GM12892 (cell line): Measurements from ENCODE around the gene CLASP2.

Experiments used
- DNase-seq: peaks from one replicate; pipeline ENCODE4 v3.0.0; 2011; ENCODE audit not compliant: insufficient read length
- FAIRE-seq: peaks from 2 replicates; lab custom pipeline; 2011; peaks lifted over from hg19 to GRCh38; lab: Jason Lieb, UNC
- POLR2A ChIP-seq: IDR thresholded peaks from 2 replicates; pipeline ENCODE4 v1.6.1; 2011; ENCODE audit warnings: low read depth, low read length, control low read depth
- POLR2AphosphoS5 ChIP-seq: IDR thresholded peaks from 2 replicates; pipeline ENCODE4 v1.6.1; 2011; ENCODE audit warnings: low read depth, low read length, control low read depth
- TAF1 ChIP-seq: IDR thresholded peaks from 2 replicates; pipeline ENCODE4 v1.6.1; 2011; ENCODE audit warnings: low read depth, mild to moderate bottlenecking, control low read depth, low read length, borderline replicate concordance

Gene CLASP2

GRCh38 chr3:33577588-33577987, 140.5 kb downstream of the CLASP2 start:
- DNase-seq: no peak
- TF ChIP-seq POLR2AphosphoS5: no peak
- TF ChIP-seq POLR2A: no peak
- no peak for TF ChIP-seq TAF1
- no peak for FAIRE-seq

DNA sequence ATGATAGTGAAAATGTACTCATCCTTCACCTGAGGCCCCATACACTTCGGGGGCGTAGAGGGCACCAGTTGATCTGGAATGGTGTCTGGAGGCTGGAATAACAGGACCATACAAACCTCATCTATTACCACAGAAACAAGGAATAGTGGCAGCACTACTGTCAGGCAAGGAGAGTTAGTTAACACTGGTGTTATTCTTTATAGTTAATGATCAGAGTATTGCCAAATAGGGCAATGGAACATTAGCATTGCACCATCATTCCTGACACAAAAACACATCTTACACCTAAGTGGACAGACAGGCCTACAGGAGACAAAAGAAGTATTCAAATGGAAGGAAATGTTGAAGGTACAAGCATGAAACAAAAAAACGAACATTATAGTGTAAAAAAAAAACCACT, 140.9 kb downstream of the CLASP2 start:
- FAIRE-seq (no peak), DNase-seq (no peak)
- TF ChIP-seq TAF1 (no peak), POLR2AphosphoS5 (no peak), POLR2A (no peak)

DNA sequence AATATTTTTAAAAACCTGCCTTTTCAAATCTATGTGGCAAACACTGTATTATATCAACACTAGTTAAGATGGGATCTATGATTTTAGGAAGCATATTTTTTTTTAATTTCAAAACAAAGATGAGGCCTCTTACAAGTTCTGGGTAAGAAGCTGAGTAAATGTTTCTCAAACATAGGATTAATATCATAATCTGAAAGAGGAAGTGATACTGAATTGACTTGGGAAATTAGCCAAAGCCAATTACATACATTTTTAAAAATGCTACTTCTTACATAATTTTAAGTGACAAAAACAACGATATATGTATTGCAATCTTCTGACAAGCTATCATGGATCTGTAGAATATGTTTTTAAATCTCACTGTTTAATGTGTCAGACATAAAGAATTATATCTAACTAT, 142.7 kb downstream of the CLASP2 start:
- FAIRE-seq: no peak
- TF ChIP-seq TAF1 (no peak), POLR2A (no peak), POLR2AphosphoS5 (no peak)
- no peak for DNase-seq

DNA sequence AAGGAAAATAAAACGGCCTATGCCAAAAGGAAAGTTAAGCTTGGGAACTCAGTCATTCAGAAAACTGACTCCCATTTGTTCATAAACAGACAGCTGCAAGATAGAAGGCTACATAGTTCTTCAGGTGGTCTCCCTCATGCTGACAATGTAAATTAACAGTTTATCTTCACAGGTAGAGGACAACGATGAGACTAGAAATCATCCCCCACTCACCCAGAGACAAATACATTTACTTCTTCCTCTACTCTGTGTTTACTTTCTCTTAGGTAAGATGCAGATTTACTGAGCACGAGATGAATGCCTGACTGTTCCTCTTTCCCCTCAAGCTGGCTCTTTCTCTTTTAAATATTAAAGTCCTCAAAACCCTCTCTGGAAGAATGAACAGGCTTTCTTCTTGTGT, 160.2 kb downstream of the CLASP2 start:
- FAIRE-seq (no peak), DNase-seq (no peak)
- TF ChIP-seq TAF1 (no peak), POLR2AphosphoS5 (no peak), POLR2A (no peak)

- FAIRE-seq (no peak), DNase-seq (no peak)
- no peak for TF ChIP-seq POLR2AphosphoS5
- no peak for TF ChIP-seq TAF1
- no peak for TF ChIP-seq POLR2A
These were observed 160.8 kb downstream of the CLASP2 start for GRCh38 chr3:33557279-33557678.

- TF ChIP-seq POLR2A: no peak
- no peak for TF ChIP-seq TAF1
- no peak for TF ChIP-seq POLR2AphosphoS5
- FAIRE-seq: no peak
- no peak for DNase-seq
These were observed 171.0 kb downstream of the CLASP2 start for GRCh38 chr3:33547101-33547500.

DNA sequence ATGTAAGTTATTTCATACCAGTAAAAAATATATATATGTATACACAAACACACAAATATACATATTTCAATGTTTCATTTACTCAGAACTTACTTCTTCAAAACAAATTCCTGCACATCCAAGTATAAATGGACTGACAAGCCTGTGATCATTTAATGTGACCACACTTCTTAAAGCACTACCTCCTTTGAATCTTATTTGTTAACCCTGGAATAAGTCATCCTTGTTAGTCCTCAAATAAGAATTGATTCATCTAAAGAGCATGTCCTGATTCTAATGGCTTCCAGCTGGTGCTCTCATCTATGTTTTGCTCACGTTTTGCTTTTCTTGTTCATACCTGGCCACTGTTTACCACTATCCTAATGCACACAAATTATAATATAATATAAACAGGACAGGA, 173.9 kb downstream of the CLASP2 start:
- DNase-seq (no peak), FAIRE-seq (no peak)
- TF ChIP-seq POLR2A (no peak), POLR2AphosphoS5 (no peak), TAF1 (no peak)

- FAIRE-seq: no peak
- no peak for TF ChIP-seq TAF1
- no peak for TF ChIP-seq POLR2AphosphoS5
- TF ChIP-seq POLR2A: no peak
- no peak for DNase-seq
These were observed 174.5 kb downstream of the CLASP2 start for GRCh38 chr3:33543601-33544000.

- no peak for FAIRE-seq
- no peak for DNase-seq
- TF ChIP-seq TAF1: no peak
- no peak for TF ChIP-seq POLR2A
These were observed 176.1 kb downstream of the CLASP2 start for GRCh38 chr3:33541918-33542317.

GRCh38 chr3:33538678-33539339, 179.2 kb downstream of the CLASP2 start:
- FAIRE-seq (no peak), DNase-seq (no peak)
- no peak for TF ChIP-seq POLR2A
- no peak for TF ChIP-seq TAF1
- no peak for TF ChIP-seq POLR2AphosphoS5

GRCh38 chr3:33537133-33537532, 180.9 kb downstream of the CLASP2 start:
- no peak for DNase-seq
- FAIRE-seq: no peak
- no peak for TF ChIP-seq TAF1
- TF ChIP-seq POLR2AphosphoS5: no peak
- TF ChIP-seq POLR2A: no peak

- FAIRE-seq (no peak), DNase-seq (no peak)
- TF ChIP-seq POLR2A (no peak), TAF1 (no peak), POLR2AphosphoS5 (no peak)
These were observed 191.3 kb downstream of the CLASP2 start for GRCh38 chr3:33526787-33527186.

DNA sequence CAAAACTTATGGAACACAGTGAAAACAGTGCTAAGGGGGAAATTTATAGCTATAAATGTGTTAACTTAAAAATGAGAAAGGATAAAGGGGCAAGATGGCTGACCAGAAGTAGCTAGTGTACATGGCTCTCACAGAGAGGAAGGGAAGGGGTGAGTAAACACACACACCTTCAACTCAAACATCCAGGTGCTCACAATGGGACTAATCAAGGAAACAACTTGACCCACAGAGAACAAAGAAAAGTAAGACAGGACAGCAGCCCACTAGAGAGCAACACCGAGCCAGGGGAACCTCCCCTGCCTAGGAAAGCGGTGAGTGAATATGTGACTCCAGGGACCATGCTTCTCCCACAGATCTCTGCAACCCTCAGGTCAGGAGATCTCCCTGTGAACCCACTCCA, 192.8 kb downstream of the CLASP2 start:
- DNase-seq (no peak), FAIRE-seq (no peak)
- no peak for TF ChIP-seq TAF1
- TF ChIP-seq POLR2A: no peak
- TF ChIP-seq POLR2AphosphoS5: no peak
